HepG2 (cell line): ENCODE measurements around the gene RASGRF1.

ENCODE experiments used
- BHLHE40 ChIP-seq: IDR thresholded peaks from 2 replicates; pipeline ENCODE4 v1.6.1; 2011; ENCODE audit warnings: low read length, improper control_type of control experiment
- FOSL1 ChIP-seq: sonication (generic); formaldehyde crosslinking; IDR thresholded peaks from 2 replicates; pipeline ENCODE4 v1.9.0; 2021; ENCODE audit warnings: missing genetic modification reagents, borderline replicate concordance
- HDAC6 ChIP-seq: fragments of 200-600 bp; sonication (generic); IDR thresholded peaks from 2 replicates; pipeline ENCODE4 v1.7.0; 2017; ENCODE audit warnings: mild to moderate bottlenecking, antibody characterized with exemption, low read length, low read depth
- JUND ChIP-seq: sonication (generic); formaldehyde crosslinking; IDR thresholded peaks from 2 replicates; pipeline ENCODE4 v1.8.0; 2022; ENCODE audit warnings: mild to moderate bottlenecking, missing genetic modification reagents
- NBN ChIP-seq: fragments of 450-650 bp; conservative IDR thresholded peaks from 2 replicates; pipeline ENCODE4 v1.6.1; 2017
- POLR2A ChIP-seq, 2 experiments: IDR thresholded peaks; 2 replicates each; pipeline ENCODE4 v1.6.1; 2011; ENCODE audit warnings: low read depth in 2 of 2, low read length in 2 of 2, mild to moderate bottlenecking in 1 of 2, moderate library complexity in 1 of 2; ENCODE audit not compliant: insufficient read depth in 1 of 2
- POLR2AphosphoS5 ChIP-seq: IDR thresholded peaks from 2 replicates; pipeline ENCODE4 v1.6.1; 2012; ENCODE audit warnings: low read depth, low read length
- RBM39 ChIP-seq: fragments of 200-400 bp; formaldehyde crosslinking; IDR thresholded peaks from one replicate; pipeline ENCODE4 v1.6.1; 2018; ENCODE audit warnings: antibody characterized with exemption, mild to moderate bottlenecking, low read depth, low read length; ENCODE audit not compliant: poor library complexity, severe bottlenecking
- SP1 ChIP-seq, 2 experiments: fragments of 450-650 bp in 1 of 2; sonication (generic) in 1 of 2; formaldehyde crosslinking in 1 of 2; IDR thresholded peaks; 2 replicates each; pipeline versions ENCODE4 v1.4.0 to v1.6.1; 2016 to 2020; ENCODE audit warnings: missing genetic modification reagents in 1 of 2
- SRSF9 ChIP-seq: fragments of 200-400 bp; formaldehyde crosslinking; IDR thresholded peaks from 2 replicates; pipeline ENCODE4 v1.6.1; 2018; ENCODE audit warnings: borderline replicate concordance, mild to moderate bottlenecking, low read depth, low read length; ENCODE audit not compliant: insufficient read depth, poor library complexity, severe bottlenecking
- ZNF773 ChIP-seq: sonication (generic); formaldehyde crosslinking; IDR thresholded peaks from 2 replicates; pipeline ENCODE4 v1.4.0; 2020; ENCODE audit warnings: missing genetic modification reagents, borderline replicate concordance
- TF ChIP-seq, protein P1 (sequence below): sonication (generic); formaldehyde crosslinking; IDR thresholded peaks from 2 replicates; pipeline ENCODE4 v1.5.0; 2020; ENCODE audit warnings: mild to moderate bottlenecking, missing genetic modification reagents, moderate library complexity

DNA sequence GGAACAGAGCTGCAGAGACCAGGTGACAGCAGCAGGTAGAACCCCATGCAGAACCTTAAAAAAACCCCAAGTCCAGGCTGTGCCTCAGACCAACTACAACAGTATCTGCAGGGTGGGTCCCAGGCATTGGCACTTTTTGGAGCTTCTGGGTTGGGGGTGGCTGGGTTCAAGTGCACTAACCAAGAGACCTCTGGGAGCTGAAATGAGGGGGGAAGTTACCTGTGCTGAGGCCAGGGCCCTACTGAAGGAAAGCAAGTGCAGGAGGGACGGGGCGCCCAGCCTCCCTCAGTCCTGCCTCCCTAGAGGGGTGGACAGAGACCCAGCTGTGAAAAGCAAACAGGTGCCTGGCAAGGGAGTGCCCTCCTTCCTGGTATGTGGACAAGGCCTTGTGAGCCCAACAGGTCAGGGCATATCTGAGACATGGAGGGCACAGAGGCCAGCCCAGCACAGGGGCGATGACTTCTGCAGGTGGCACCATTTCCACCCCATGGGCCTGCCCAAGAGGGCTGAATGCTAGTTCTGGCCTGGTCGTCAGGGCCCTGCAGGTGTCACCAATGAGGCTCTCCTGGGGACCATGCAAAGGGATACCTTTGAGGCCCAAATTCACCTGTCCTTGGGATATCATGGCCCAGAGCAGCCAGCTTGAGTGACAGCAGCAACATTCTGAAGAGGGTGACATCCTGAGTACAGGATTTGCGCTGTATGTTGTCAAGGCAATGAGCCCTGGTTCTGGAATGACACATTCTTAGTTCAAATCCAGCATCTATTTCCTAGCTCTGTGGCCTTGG is 164.4 kb downstream of the RASGRF1 start:
- TF ChIP-seq SP1 (IDR thresholded peaks at IDR 0.05) = no peak
- no peak for TF ChIP-seq SP1 (CRISPR knock-in tag; IDR thresholded peaks at IDR 0.05)
- TF ChIP-seq NBN = no peak
- peak in 1 of 2 experiments; percentile 48; a peak in 1 of 4 replicates for TF ChIP-seq POLR2A (IDR thresholded peaks at IDR 0.05; ENCODE audit: insufficient read depth in 1 of 2, low read depth in 2 of 2, low read length in 2 of 2)
- TF ChIP-seq, protein P1, sequence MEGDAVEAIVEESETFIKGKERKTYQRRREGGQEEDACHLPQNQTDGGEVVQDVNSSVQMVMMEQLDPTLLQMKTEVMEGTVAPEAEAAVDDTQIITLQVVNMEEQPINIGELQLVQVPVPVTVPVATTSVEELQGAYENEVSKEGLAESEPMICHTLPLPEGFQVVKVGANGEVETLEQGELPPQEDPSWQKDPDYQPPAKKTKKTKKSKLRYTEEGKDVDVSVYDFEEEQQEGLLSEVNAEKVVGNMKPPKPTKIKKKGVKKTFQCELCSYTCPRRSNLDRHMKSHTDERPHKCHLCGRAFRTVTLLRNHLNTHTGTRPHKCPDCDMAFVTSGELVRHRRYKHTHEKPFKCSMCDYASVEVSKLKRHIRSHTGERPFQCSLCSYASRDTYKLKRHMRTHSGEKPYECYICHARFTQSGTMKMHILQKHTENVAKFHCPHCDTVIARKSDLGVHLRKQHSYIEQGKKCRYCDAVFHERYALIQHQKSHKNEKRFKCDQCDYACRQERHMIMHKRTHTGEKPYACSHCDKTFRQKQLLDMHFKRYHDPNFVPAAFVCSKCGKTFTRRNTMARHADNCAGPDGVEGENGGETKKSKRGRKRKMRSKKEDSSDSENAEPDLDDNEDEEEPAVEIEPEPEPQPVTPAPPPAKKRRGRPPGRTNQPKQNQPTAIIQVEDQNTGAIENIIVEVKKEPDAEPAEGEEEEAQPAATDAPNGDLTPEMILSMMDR (CRISPR knock-in tag) = peak; percentile 43
- TF ChIP-seq JUND = no peak
- TF ChIP-seq RBM39 = no peak
- TF ChIP-seq HDAC6 = no peak
- no peak for TF ChIP-seq FOSL1
- TF ChIP-seq POLR2AphosphoS5 = peak; percentile 13; the same call in 1 of the 2 replicates
- TF ChIP-seq SRSF9 = no peak
- TF ChIP-seq ZNF773 (CRISPR knock-in tag) = no peak
- TF ChIP-seq BHLHE40 = no peak
